ENCODE measurements around the gene QSOX2. TPM values are rescaled to one million over a fixed set of nuclear protein-coding genes. Genes with fewer than 3 reads are reported as not detected.

Gene QSOX2
- total RNA-seq, 2 donors from 2014 or later: 4.9 to 12.0 TPM

- Histone ChIP-seq H3K4me1 (no peaks in the 10 kb centered on the region), H3K9ac (ENCODE audit: low read depth in 2 of 2, low read length in 2 of 2) (no peak overlapping the region), H3K9me3 (no peaks in the 10 kb centered on the region), H3K27ac (no peak overlapping the region), H3K4me3 (no peak overlapping the region), H3K36me3 (no peaks in the 10 kb centered on the region), H3K27me3 (no peaks in the 10 kb centered on the region)
- intact Hi-C loops (cut with DNase I): no loop called here
- DNase-seq: no peak
- no peak for TF ChIP-seq CTCF (IDR thresholded peaks at IDR 0.05)
Measured at GRCh38 chr9:136220017-136220729, 25.4 kb downstream of the QSOX2 start.

- Histone ChIP-seq H3K9me3 (no peaks in the 10 kb centered on the region), H3K27me3 (no peaks in the 10 kb centered on the region), H3K27ac (no peak overlapping the region), H3K4me1 (no peaks in the 10 kb centered on the region), H3K4me3 (no peak overlapping the region), H3K36me3 (no peaks in the 10 kb centered on the region), H3K9ac (ENCODE audit: low read depth in 2 of 2, low read length in 2 of 2) (no peak overlapping the region)
- DNase-seq: no peak
- intact Hi-C loops (cut with DNase I): no loop called here
- no peak for TF ChIP-seq CTCF (IDR thresholded peaks at IDR 0.05)
Measured at GRCh38 chr9:136219276-136219675, 26.3 kb downstream of the QSOX2 start.

- intact Hi-C loops (cut with DNase I): no loop called here
- no peaks in the 10 kb centered on the region for H3K9me3 ChIP-seq
- H3K27me3 ChIP-seq: no peaks in the 10 kb centered on the region
- H3K27ac ChIP-seq: no peak overlapping the region
- H3K4me1 ChIP-seq: no peaks in the 10 kb centered on the region
- no peak overlapping the region for H3K9ac ChIP-seq (ENCODE audit: low read depth in 2 of 2, low read length in 2 of 2)
- H3K36me3 ChIP-seq: no peaks in the 10 kb centered on the region
- no peak for TF ChIP-seq CTCF (IDR thresholded peaks at IDR 0.05)
- H3K4me3 ChIP-seq: no peak overlapping the region
- no peak for DNase-seq
Measured at GRCh38 chr9:136218673-136219072, 26.9 kb downstream of the QSOX2 start.

GRCh38 chr9:136218271-136218670 lies 27.3 kb downstream of the QSOX2 start:
- no peak for DNase-seq
- no peak overlapping the region for H3K9ac ChIP-seq (ENCODE audit: low read depth in 2 of 2, low read length in 2 of 2)
- no peaks in the 10 kb centered on the region for H3K27me3 ChIP-seq
- intact Hi-C loops (cut with DNase I): no loop called here
- no peak overlapping the region for H3K27ac ChIP-seq
- TF ChIP-seq CTCF (IDR thresholded peaks at IDR 0.05): no peak
- no peaks in the 10 kb centered on the region for H3K9me3 ChIP-seq
- no peak overlapping the region for H3K4me3 ChIP-seq
- H3K36me3 ChIP-seq: no peaks in the 10 kb centered on the region
- H3K4me1 ChIP-seq: no peaks in the 10 kb centered on the region

- no peaks in the 10 kb centered on the region for H3K4me1 ChIP-seq
- no peak overlapping the region for H3K9ac ChIP-seq (ENCODE audit: low read depth in 2 of 2, low read length in 2 of 2)
- H3K36me3 ChIP-seq: no peaks in the 10 kb centered on the region
Measured at GRCh38 chr9:136216541-136217244, 28.9 kb downstream of the QSOX2 start.

More at GRCh38 chr9:136216541-136217244, 28.9 kb downstream of the QSOX2 start:
- no peaks in the 10 kb centered on the region for H3K27me3 ChIP-seq
- TF ChIP-seq CTCF (IDR thresholded peaks at IDR 0.05): no peak
- H3K27ac ChIP-seq: no peak overlapping the region
- no peaks in the 10 kb centered on the region for H3K9me3 ChIP-seq
- no peak for DNase-seq
- intact Hi-C loops (cut with DNase I): no loop called here
- H3K4me3 ChIP-seq: no peak overlapping the region

Measured in colonic mucosa (tissue), 4 donors.